ENCODE results near the gene OLFM2. TPM values are rescaled to one million over a fixed set of nuclear protein-coding genes. Genes with fewer than 3 reads are reported as not detected.

The OLFM2 gene
- total and polyA plus RNA-seq, 4 donors: 0.49 to 28.9 (median 2.3) TPM

- no peak for TF ChIP-seq ATF3 (IDR thresholded peaks at IDR 0.05)
- no peak for TF ChIP-seq GABPA (IDR thresholded peaks at IDR 0.05 in 1 of 2, conservative IDR thresholded peaks at IDR 0.05 in 1 of 2)
These were observed 86.5 kb downstream of the OLFM2 start (continued) for GRCh38 chr19:9849791-9850190.

- Histone ChIP-seq H3K27ac (ENCODE audit: low read depth in 1 of 2, low read length in 2 of 2) (no peak overlapping the region), H3K27me3 (ENCODE audit: control insufficient read depth in 4 of 4, insufficient read depth in 4 of 4, low read length in 3 of 4) (no peaks in the 10 kb centered on the region), H3K9me3 (ENCODE audit: control insufficient read depth in 4 of 4, low read length in 3 of 4) (no peaks in the 10 kb centered on the region), H3K9ac (ENCODE audit: low read depth in 1 of 2, low read length in 2 of 2) (no peak overlapping the region), H3K4me3 (ENCODE audit: low read depth in 1 of 3, low read length in 3 of 3) (no peak overlapping the region), H3K4me1 (ENCODE audit: control insufficient read depth in 4 of 4, insufficient read depth in 4 of 4, low read length in 3 of 4) (peaks cover 0 to 7% (median 2%) of the 10 kb centered on the region in 4 donors), H3K36me3 (ENCODE audit: control insufficient read depth in 4 of 4, insufficient read depth in 3 of 4, low read depth in 1 of 4, low read length in 3 of 4) (peaks cover 6 to 20% (median 8%) of the 10 kb centered on the region in 4 donors)
- WGBS: 92% methylated on average over 23 of the region's 23 CpGs
- DNase-seq (ENCODE audit: low spot score): no peak
- TF ChIP-seq GABPA (IDR thresholded peaks at IDR 0.05 in 1 of 2, conservative IDR thresholded peaks at IDR 0.05 in 1 of 2) (no peak), RXRA (IDR thresholded peaks at IDR 0.05) (no peak), RAD21 (IDR thresholded peaks at IDR 0.05) (no peak), FOXA2 (IDR thresholded peaks at IDR 0.05) (no peak), MAX (IDR thresholded peaks at IDR 0.05) (no peak), ZBTB33 (IDR thresholded peaks at IDR 0.05) (no peak), HNF4A (conservative IDR thresholded peaks at IDR 0.05) (no peak)
These were observed 87.6 kb downstream of the OLFM2 start for GRCh38 chr19:9848762-9849161.

- 79% methylated on average over 4 of the region's 4 CpGs for WGBS
- no peak for TF ChIP-seq ATF3 (IDR thresholded peaks at IDR 0.05)
- peak; percentile 34 for TF ChIP-seq CTCF (IDR thresholded peaks at IDR 0.05; ENCODE audit: low read depth, low read length, missing input control)
- no peak for TF ChIP-seq RXRA (IDR thresholded peaks at IDR 0.05)
- TF ChIP-seq TAF1 (conservative IDR thresholded peaks at IDR 0.05): no peak
- TF ChIP-seq RAD21 (IDR thresholded peaks at IDR 0.05): peak; percentile 58 to 59
- TF ChIP-seq YY1 (IDR thresholded peaks at IDR 0.05): no peak
- TF ChIP-seq HNF4G (IDR thresholded peaks at IDR 0.05): no peak
- no peak for TF ChIP-seq MAX (IDR thresholded peaks at IDR 0.05)
- no peak overlapping the region for H3K27ac ChIP-seq (ENCODE audit: low read depth in 1 of 2, low read length in 2 of 2)
- no peak overlapping the region for H3K4me3 ChIP-seq (ENCODE audit: low read depth in 1 of 3, low read length in 3 of 3)
- peaks cover 6 to 26% (median 11%) of the 10 kb centered on the region in 4 donors for H3K36me3 ChIP-seq (ENCODE audit: control insufficient read depth in 4 of 4, insufficient read depth in 3 of 4, low read depth in 1 of 4, low read length in 3 of 4)
- peaks cover 0 to 2% (median 0%) of the 10 kb centered on the region in 4 donors for H3K4me1 ChIP-seq (ENCODE audit: control insufficient read depth in 4 of 4, insufficient read depth in 4 of 4, low read length in 3 of 4)
- no peaks in the 10 kb centered on the region for H3K9me3 ChIP-seq (ENCODE audit: control insufficient read depth in 4 of 4, low read length in 3 of 4)
- no peak for DNase-seq (ENCODE audit: low spot score)
- no peak overlapping the region for H3K9ac ChIP-seq (ENCODE audit: low read depth in 1 of 2, low read length in 2 of 2)
- no peaks in the 10 kb centered on the region for H3K27me3 ChIP-seq (ENCODE audit: control insufficient read depth in 4 of 4, insufficient read depth in 4 of 4, low read length in 3 of 4)
These were observed 88.3 kb downstream of the OLFM2 start for GRCh38 chr19:9848060-9848459.
